ENCODE results near the gene ETHE1.

ETHE1 gene

DNA sequence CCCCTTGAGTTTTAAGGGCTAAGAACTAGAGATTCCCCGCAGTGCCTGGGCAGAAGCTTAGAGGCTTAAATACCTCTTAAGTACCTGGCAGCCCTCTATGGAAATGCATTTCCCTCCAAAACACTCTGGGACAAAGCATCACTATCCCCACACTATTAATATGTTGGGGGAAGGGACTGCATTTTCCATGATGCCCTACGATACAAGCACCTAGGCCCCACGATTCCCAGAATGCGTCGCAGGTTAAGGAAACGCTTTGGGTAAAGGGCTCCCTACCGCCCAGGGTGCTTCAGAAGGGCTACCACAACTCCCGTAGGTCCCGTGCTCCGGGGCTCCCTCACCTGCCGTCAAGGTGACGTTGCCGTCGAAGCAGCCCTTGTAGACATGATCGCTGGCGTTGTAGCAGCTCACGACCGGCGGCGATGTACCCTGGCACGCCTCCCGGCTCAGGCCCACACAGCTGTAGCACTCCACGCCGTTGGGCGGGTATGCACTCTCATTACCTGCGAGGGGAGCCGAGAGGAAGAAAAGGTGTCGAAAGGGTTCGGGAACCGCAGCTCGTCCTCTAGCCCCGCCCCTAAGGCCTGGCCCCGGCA is 64.1 kb downstream of the ETHE1 start:
- peak; percentile 79 for DNase-seq

DNA sequence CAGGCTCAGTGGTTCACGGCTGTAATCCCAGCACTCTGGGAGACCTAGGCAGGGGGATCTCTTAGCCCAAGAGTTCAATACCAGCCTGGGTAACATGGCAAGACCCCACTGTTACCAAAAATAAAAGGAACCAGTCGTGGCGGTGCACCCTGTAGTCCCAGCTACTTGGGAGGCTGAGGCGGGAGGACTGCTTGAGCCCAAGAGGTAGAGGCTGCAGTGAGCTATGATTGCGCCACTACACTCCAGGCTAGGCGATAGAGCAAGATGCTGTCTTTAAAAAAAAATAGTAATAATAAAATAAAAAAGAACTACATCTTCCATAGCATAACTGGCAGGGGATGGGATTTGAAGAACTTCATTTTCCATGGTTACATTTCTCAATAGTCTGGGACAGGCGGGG is 64.6 kb downstream of the ETHE1 start:
- no peak for DNase-seq

DNA sequence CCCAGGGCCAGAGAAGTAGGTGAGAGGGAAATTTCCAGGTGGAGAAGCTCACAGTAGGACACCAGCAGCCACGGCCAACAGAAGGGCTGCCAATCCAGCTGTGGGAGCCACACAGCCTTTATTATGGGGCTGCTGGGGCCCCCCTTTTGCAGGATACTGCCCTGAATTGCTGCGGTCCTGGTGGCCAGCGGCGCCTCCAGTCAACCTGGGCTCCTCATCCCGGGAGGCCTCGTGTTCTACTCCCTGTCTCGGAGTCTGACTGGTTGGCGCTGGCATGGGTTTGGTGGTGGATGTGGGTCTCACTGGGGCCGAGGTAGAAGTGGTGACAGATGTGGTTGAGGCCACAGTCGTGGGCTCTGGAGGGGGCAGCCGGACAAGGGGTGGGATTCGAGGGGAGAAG is 65.7 kb downstream of the ETHE1 start:
- DNase-seq, result no peak

DNA sequence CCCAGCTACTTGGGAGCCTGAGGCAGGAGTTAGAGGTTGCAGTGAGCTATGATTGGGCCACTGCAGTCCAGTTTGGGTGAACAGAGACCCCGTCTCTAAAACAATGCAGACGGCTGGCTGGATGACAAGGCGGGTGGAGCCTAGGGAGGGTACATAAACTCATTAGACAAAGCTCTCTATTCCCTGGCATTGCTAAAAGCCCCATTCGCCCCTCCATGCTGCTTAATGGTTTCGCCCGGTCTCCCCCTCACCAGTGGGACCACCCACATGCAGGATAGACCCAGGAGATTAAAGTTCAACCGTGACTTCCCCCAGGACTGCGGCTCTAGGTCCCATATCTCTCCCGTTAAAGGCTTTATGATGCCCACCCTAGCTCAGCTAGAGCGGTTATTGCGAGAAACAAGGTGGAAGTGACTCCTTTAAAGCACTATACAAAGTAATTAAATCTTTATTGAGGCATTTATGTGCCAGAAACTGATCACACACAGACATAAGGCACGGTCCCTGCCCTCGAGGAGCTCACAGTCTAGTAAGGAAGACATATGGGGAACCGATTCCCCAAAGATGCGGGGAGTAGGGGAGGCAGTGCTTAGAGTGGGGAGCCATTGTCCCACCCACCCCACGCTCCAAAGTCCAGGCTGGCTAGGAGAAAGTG is 66.5 kb downstream of the ETHE1 start:
- no peak for DNase-seq

DNA sequence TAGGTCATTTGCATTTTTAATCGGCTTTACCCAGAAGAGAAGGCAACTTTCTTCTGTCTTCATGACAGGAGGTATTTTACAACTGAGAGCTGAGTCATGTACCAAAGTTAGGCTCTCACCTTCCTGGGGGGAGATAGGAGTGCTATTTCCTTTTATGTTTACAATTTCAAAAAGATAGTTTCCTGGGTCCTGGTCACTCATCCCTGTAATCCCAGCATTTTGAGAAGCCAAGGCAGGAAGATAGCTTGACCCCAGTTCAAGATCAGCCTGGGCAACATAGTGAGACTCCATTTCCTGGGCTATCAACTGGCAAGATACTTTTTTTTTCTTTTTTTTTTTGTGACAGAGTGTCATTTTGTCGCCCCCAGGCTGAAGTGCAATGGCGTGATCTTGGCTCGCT is 69.2 kb downstream of the ETHE1 start:
- DNase-seq, result no peak
